ENCODE measurements around the gene B3GALT5. TPM values are rescaled to one million over a fixed set of nuclear protein-coding genes. Genes with fewer than 3 reads are reported as not detected.

Gene B3GALT5
- total RNA-seq, 1 donor from 2014 or later: under 0.01 TPM

- no peak overlapping the region for H3K9ac ChIP-seq (ENCODE audit: low read depth in 1 of 3, low read length in 3 of 3)
- no peak overlapping the region for H3K27ac ChIP-seq (ENCODE audit: low read depth, low read length)
- no peaks in the 10 kb centered on the region for H3K36me3 ChIP-seq (ENCODE audit: control insufficient read depth in 3 of 3, insufficient read depth in 3 of 3, low read length in 3 of 3)
- no peak overlapping the region for H3K4me3 ChIP-seq (ENCODE audit: low read length in 3 of 3)
- H3K4me1 ChIP-seq (ENCODE audit: control insufficient read depth in 3 of 3, insufficient read depth in 3 of 3, low read length in 3 of 3): peaks cover 0 to 5% (median 0%) of the 10 kb centered on the region in 3 donors
- no peaks in the 10 kb centered on the region for H3K27me3 ChIP-seq (ENCODE audit: control insufficient read depth in 3 of 3, insufficient read depth in 3 of 3, low read length in 3 of 3)
- peaks cover 0 to 9% (median 5%) of the 10 kb centered on the region in 3 donors for H3K9me3 ChIP-seq (ENCODE audit: control insufficient read depth in 3 of 3, low read length in 3 of 3)
Observed at GRCh38 chr21:39655589-39655988, 42.8 kb downstream of the B3GALT5 start.

- Histone ChIP-seq H3K9ac (ENCODE audit: low read depth in 1 of 3, low read length in 3 of 3) (no peak overlapping the region), H3K4me3 (ENCODE audit: low read length in 3 of 3) (no peak overlapping the region), H3K27ac (ENCODE audit: low read depth, low read length) (no peak overlapping the region), H3K27me3 (ENCODE audit: control insufficient read depth in 3 of 3, insufficient read depth in 3 of 3, low read length in 3 of 3) (no peaks in the 10 kb centered on the region), H3K4me1 (ENCODE audit: control insufficient read depth in 3 of 3, insufficient read depth in 3 of 3, low read length in 3 of 3) (peaks cover 0 to 8% (median 0%) of the 10 kb centered on the region in 3 donors), H3K36me3 (ENCODE audit: control insufficient read depth in 3 of 3, insufficient read depth in 3 of 3, low read length in 3 of 3) (no peaks in the 10 kb centered on the region), H3K9me3 (ENCODE audit: control insufficient read depth in 3 of 3, low read length in 3 of 3) (peaks cover 0 to 9% (median 5%) of the 10 kb centered on the region in 3 donors)
Observed at GRCh38 chr21:39656209-39656608, 43.5 kb downstream of the B3GALT5 start.

GRCh38 chr21:39657091-39657689 is 44.5 kb downstream of the B3GALT5 start:
- Histone ChIP-seq H3K9ac (ENCODE audit: low read depth in 1 of 3, low read length in 3 of 3) (no peak overlapping the region), H3K36me3 (ENCODE audit: control insufficient read depth in 3 of 3, insufficient read depth in 3 of 3, low read length in 3 of 3) (no peaks in the 10 kb centered on the region), H3K4me1 (ENCODE audit: control insufficient read depth in 3 of 3, insufficient read depth in 3 of 3, low read length in 3 of 3) (peaks cover 0 to 8% (median 0%) of the 10 kb centered on the region in 3 donors), H3K4me3 (ENCODE audit: low read length in 3 of 3) (no peak overlapping the region), H3K27ac (ENCODE audit: low read depth, low read length) (no peak overlapping the region), H3K27me3 (ENCODE audit: control insufficient read depth in 3 of 3, insufficient read depth in 3 of 3, low read length in 3 of 3) (no peaks in the 10 kb centered on the region), H3K9me3 (ENCODE audit: control insufficient read depth in 3 of 3, low read length in 3 of 3) (peaks cover 0 to 9% (median 5%) of the 10 kb centered on the region in 3 donors)

- H3K9me3 ChIP-seq (ENCODE audit: control insufficient read depth in 3 of 3, low read length in 3 of 3): peaks cover 0 to 9% (median 5%) of the 10 kb centered on the region in 3 donors
- H3K9ac ChIP-seq (ENCODE audit: low read depth in 1 of 3, low read length in 3 of 3): no peak overlapping the region
- no peak overlapping the region for H3K27ac ChIP-seq (ENCODE audit: low read depth, low read length)
- peaks cover 0 to 8% (median 0%) of the 10 kb centered on the region in 3 donors for H3K4me1 ChIP-seq (ENCODE audit: control insufficient read depth in 3 of 3, insufficient read depth in 3 of 3, low read length in 3 of 3)
- no peak overlapping the region for H3K4me3 ChIP-seq (ENCODE audit: low read length in 3 of 3)
- no peaks in the 10 kb centered on the region for H3K27me3 ChIP-seq (ENCODE audit: control insufficient read depth in 3 of 3, insufficient read depth in 3 of 3, low read length in 3 of 3)
- no peaks in the 10 kb centered on the region for H3K36me3 ChIP-seq (ENCODE audit: control insufficient read depth in 3 of 3, insufficient read depth in 3 of 3, low read length in 3 of 3)
Observed at GRCh38 chr21:39658066-39658465, 45.3 kb downstream of the B3GALT5 start.

GRCh38 chr21:39659070-39659815 is 46.5 kb downstream of the B3GALT5 start:
- H3K4me3 ChIP-seq (ENCODE audit: low read length in 3 of 3): no peak overlapping the region

GRCh38 chr21:39660191-39660980 is 47.6 kb downstream of the B3GALT5 start:
- no peaks in the 10 kb centered on the region for H3K27me3 ChIP-seq (ENCODE audit: control insufficient read depth in 3 of 3, insufficient read depth in 3 of 3, low read length in 3 of 3)
- H3K9ac ChIP-seq (ENCODE audit: low read depth in 1 of 3, low read length in 3 of 3): no peak overlapping the region
- H3K36me3 ChIP-seq (ENCODE audit: control insufficient read depth in 3 of 3, insufficient read depth in 3 of 3, low read length in 3 of 3): no peaks in the 10 kb centered on the region
- no peaks in the 10 kb centered on the region for H3K9me3 ChIP-seq (ENCODE audit: control insufficient read depth in 3 of 3, low read length in 3 of 3)
- H3K4me3 ChIP-seq (ENCODE audit: low read length in 3 of 3): peak overlapping the region in 2 of 3 donors; percentile 10 to 31
- no peak overlapping the region for H3K27ac ChIP-seq (ENCODE audit: low read depth, low read length)
- H3K4me1 ChIP-seq (ENCODE audit: control insufficient read depth in 3 of 3, insufficient read depth in 3 of 3, low read length in 3 of 3): peaks cover 0 to 8% (median 0%) of the 10 kb centered on the region in 3 donors

More at GRCh38 chr21:39659070-39659815, 46.5 kb downstream of the B3GALT5 start:
- Histone ChIP-seq H3K9me3 (ENCODE audit: control insufficient read depth in 3 of 3, low read length in 3 of 3) (no peaks in the 10 kb centered on the region), H3K36me3 (ENCODE audit: control insufficient read depth in 3 of 3, insufficient read depth in 3 of 3, low read length in 3 of 3) (no peaks in the 10 kb centered on the region), H3K9ac (ENCODE audit: low read depth in 1 of 3, low read length in 3 of 3) (no peak overlapping the region), H3K27me3 (ENCODE audit: control insufficient read depth in 3 of 3, insufficient read depth in 3 of 3, low read length in 3 of 3) (no peaks in the 10 kb centered on the region), H3K4me1 (ENCODE audit: control insufficient read depth in 3 of 3, insufficient read depth in 3 of 3, low read length in 3 of 3) (peaks cover 0 to 8% (median 0%) of the 10 kb centered on the region in 3 donors), H3K27ac (ENCODE audit: low read depth, low read length) (no peak overlapping the region)

GRCh38 chr21:39661121-39661520 is 48.4 kb downstream of the B3GALT5 start:
- Histone ChIP-seq H3K4me3 (ENCODE audit: low read length in 3 of 3) (no peak overlapping the region), H3K27ac (ENCODE audit: low read depth, low read length) (no peak overlapping the region), H3K9ac (ENCODE audit: low read depth in 1 of 3, low read length in 3 of 3) (no peak overlapping the region), H3K9me3 (ENCODE audit: control insufficient read depth in 3 of 3, low read length in 3 of 3) (no peaks in the 10 kb centered on the region), H3K4me1 (ENCODE audit: control insufficient read depth in 3 of 3, insufficient read depth in 3 of 3, low read length in 3 of 3) (peaks cover 0 to 8% (median 0%) of the 10 kb centered on the region in 3 donors), H3K36me3 (ENCODE audit: control insufficient read depth in 3 of 3, insufficient read depth in 3 of 3, low read length in 3 of 3) (no peaks in the 10 kb centered on the region), H3K27me3 (ENCODE audit: control insufficient read depth in 3 of 3, insufficient read depth in 3 of 3, low read length in 3 of 3) (no peaks in the 10 kb centered on the region)

- H3K27me3 ChIP-seq (ENCODE audit: control insufficient read depth in 3 of 3, insufficient read depth in 3 of 3, low read length in 3 of 3): no peaks in the 10 kb centered on the region
- H3K4me1 ChIP-seq (ENCODE audit: control insufficient read depth in 3 of 3, insufficient read depth in 3 of 3, low read length in 3 of 3): peaks cover 0 to 8% (median 0%) of the 10 kb centered on the region in 3 donors
- H3K27ac ChIP-seq (ENCODE audit: low read depth, low read length): no peak overlapping the region
- no peak overlapping the region for H3K4me3 ChIP-seq (ENCODE audit: low read length in 3 of 3)
- no peaks in the 10 kb centered on the region for H3K36me3 ChIP-seq (ENCODE audit: control insufficient read depth in 3 of 3, insufficient read depth in 3 of 3, low read length in 3 of 3)
- no peaks in the 10 kb centered on the region for H3K9me3 ChIP-seq (ENCODE audit: control insufficient read depth in 3 of 3, low read length in 3 of 3)
- no peak overlapping the region for H3K9ac ChIP-seq (ENCODE audit: low read depth in 1 of 3, low read length in 3 of 3)
Observed at GRCh38 chr21:39661740-39662139, 49.0 kb downstream of the B3GALT5 start.

GRCh38 chr21:39662411-39662953 is 49.7 kb downstream of the B3GALT5 start:
- H3K9ac ChIP-seq (ENCODE audit: low read depth in 1 of 3, low read length in 3 of 3): no peak overlapping the region
- H3K9me3 ChIP-seq (ENCODE audit: control insufficient read depth in 3 of 3, low read length in 3 of 3): no peaks in the 10 kb centered on the region
- H3K27ac ChIP-seq (ENCODE audit: low read depth, low read length): no peak overlapping the region
- peaks cover 0 to 8% (median 0%) of the 10 kb centered on the region in 3 donors for H3K4me1 ChIP-seq (ENCODE audit: control insufficient read depth in 3 of 3, insufficient read depth in 3 of 3, low read length in 3 of 3)
- no peaks in the 10 kb centered on the region for H3K27me3 ChIP-seq (ENCODE audit: control insufficient read depth in 3 of 3, insufficient read depth in 3 of 3, low read length in 3 of 3)
- no peaks in the 10 kb centered on the region for H3K36me3 ChIP-seq (ENCODE audit: control insufficient read depth in 3 of 3, insufficient read depth in 3 of 3, low read length in 3 of 3)
- no peak overlapping the region for H3K4me3 ChIP-seq (ENCODE audit: low read length in 3 of 3)

All from skeletal muscle tissue (tissue), 4 donors.